ENCODE measurements around the gene GAB2.

The GAB2 gene

GRCh38 chr11:78166855-78167469 lies 250.7 kb downstream of the GAB2 start:
- TF ChIP-seq POLR2AphosphoS5 (IDR thresholded peaks at IDR 0.05; ENCODE audit: low read depth, low read length) (no peak), TAF1 (IDR thresholded peaks at IDR 0.05; ENCODE audit: borderline replicate concordance, insufficient read depth, low read length) (no peak), SIN3A (IDR thresholded peaks at IDR 0.05; ENCODE audit: borderline replicate concordance, insufficient read depth, low read length) (no peak), REST (IDR thresholded peaks at IDR 0.05; ENCODE audit: insufficient read depth in 1 of 2, low read depth in 2 of 2, low read length in 2 of 2) (no peak), FOXP2 (optimal IDR thresholded peaks at IDR 0.05; ENCODE audit: borderline replicate concordance, extremely low read depth, extremely low read length, insufficient read depth) (no peak)
